PC-9 (cell line): ENCODE data around the gene IMPA2.

Experiments used
- CTCF ChIP-seq: fragments of 200-600 bp; sonication (generic); conservative IDR thresholded peaks from 2 replicates; pipeline ENCODE4 v1.6.1; 2017; ENCODE audit warnings: mixed run types, antibody characterized with exemption, mild to moderate bottlenecking, moderate library complexity
- EZH2 ChIP-seq: fragments of 200-600 bp; sonication (generic); IDR thresholded peaks from 2 replicates; pipeline ENCODE4 v1.8.0; 2017; ENCODE audit warnings: antibody characterized with exemption, low read depth

- TF ChIP-seq EZH2 (no peak), CTCF (no peak)
Observed at GRCh38 chr18:11993264-11993916, 12.1 kb downstream of the IMPA2 start.
